Subcutaneous abdominal adipose tissue (tissue), 5 donors: ENCODE measurements around the gene P2RY10.
"Not testable (repeated sequence)": the region's sequence is repeated elsewhere in the genome, so short reads cannot be mapped to it uniquely, and the experiment has no call there.

ENCODE experiments used
- H3K27ac ChIP-seq: one replicate; pipeline ENCODE4 v1.7.0; 2013; ENCODE audit warnings: low read depth, mild to moderate bottlenecking, inconsistent platforms, low read length, moderate library complexity
- H3K27me3 ChIP-seq, 5 donors: one replicate each; pipeline ENCODE4 v1.7.0; 2013; ENCODE audit warnings: low read length in 5 of 5, inconsistent platforms in 1 of 5; ENCODE audit not compliant: control insufficient read depth in 5 of 5, insufficient read depth in 4 of 5
- H3K36me3 ChIP-seq, 5 donors: one replicate each; pipeline ENCODE4 v1.7.0; 2013; ENCODE audit warnings: low read length in 5 of 5; ENCODE audit not compliant: control insufficient read depth in 5 of 5, insufficient read depth in 5 of 5
- H3K4me1 ChIP-seq, 5 donors: one replicate each; pipeline ENCODE4 v1.7.0; 2013; ENCODE audit warnings: low read length in 5 of 5, mild to moderate bottlenecking in 3 of 5, moderate library complexity in 1 of 5; ENCODE audit not compliant: control insufficient read depth in 5 of 5, insufficient read depth in 5 of 5
- H3K4me3 ChIP-seq, 5 donors: one replicate each; pipeline ENCODE4 v1.7.0; 2013; ENCODE audit warnings: low read length in 5 of 5, low read depth in 1 of 5
- H3K9ac ChIP-seq, 5 donors: one replicate each; pipeline ENCODE4 v1.7.0; 2013; ENCODE audit warnings: low read length in 5 of 5, mild to moderate bottlenecking in 4 of 5, moderate library complexity in 3 of 5
- H3K9me3 ChIP-seq, 5 donors: one replicate each; pipeline ENCODE4 v1.7.0; 2013; ENCODE audit warnings: low read length in 5 of 5; ENCODE audit not compliant: control insufficient read depth in 5 of 5
- donor health status: healthy.
- donor health status: healthy.
- donor health status: healthy.
- donor health status: healthy.
- donor health status: healthy.

Gene P2RY10

GRCh38 chrX:78957049-78957767 is 12.0 kb downstream of the P2RY10 start:
- no peaks in the 10 kb centered on the region for H3K4me1 ChIP-seq

GRCh38 chrX:78957768-78958130 is 12.6 kb downstream of the P2RY10 start:
- Histone ChIP-seq H3K27ac (no peak overlapping the region), H3K9ac (no peak overlapping the region), H3K4me3 (no peak overlapping the region), H3K27me3 (peaks cover 0 to 20% (median 0%) of the 10 kb centered on the region in 5 donors), H3K4me1 (no peaks in the 10 kb centered on the region), H3K36me3 (no peaks in the 10 kb centered on the region), H3K9me3 (no peaks in the 10 kb centered on the region)

More at GRCh38 chrX:78957049-78957767, 12.0 kb downstream of the P2RY10 start:
- Histone ChIP-seq H3K27me3 (peaks cover 0 to 18% (median 0%) of the 10 kb centered on the region in 5 donors), H3K27ac (no peak overlapping the region), H3K4me3 (no peak overlapping the region), H3K9ac (no peak overlapping the region), H3K9me3 (no peaks in the 10 kb centered on the region), H3K36me3 (no peaks in the 10 kb centered on the region)

GRCh38 chrX:78958419-78959116 is 13.4 kb downstream of the P2RY10 start:
- Histone ChIP-seq H3K9ac (no peak overlapping the region), H3K27me3 (peaks cover 0 to 20% (median 0%) of the 10 kb centered on the region in 5 donors), H3K9me3 (no peaks in the 10 kb centered on the region), H3K4me1 (no peaks in the 10 kb centered on the region), H3K27ac (no peak overlapping the region), H3K4me3 (no peak overlapping the region), H3K36me3 (no peaks in the 10 kb centered on the region)

GRCh38 chrX:78960888-78961287 is 15.7 kb downstream of the P2RY10 start:
- Histone ChIP-seq H3K4me3 (no peak overlapping the region), H3K9ac (no peak overlapping the region), H3K27me3 (peaks cover 0 to 20% (median 0%) of the 10 kb centered on the region in 5 donors), H3K4me1 (no peaks in the 10 kb centered on the region), H3K36me3 (no peaks in the 10 kb centered on the region), H3K27ac (no peak overlapping the region), H3K9me3 (no peaks in the 10 kb centered on the region)

GRCh38 chrX:78964598-78964997 is 19.4 kb downstream of the P2RY10 start:
- H3K27ac ChIP-seq, result no peak overlapping the region
- H3K27me3 ChIP-seq, result peaks cover 0 to 10% (median 0%) of the 10 kb centered on the region in 5 donors
- H3K9me3 ChIP-seq, result peaks cover 0 to 9% (median 0%) of the 10 kb centered on the region in 5 donors
- H3K4me3 ChIP-seq, result no peak overlapping the region
- H3K4me1 ChIP-seq, result no peaks in the 10 kb centered on the region
- no peak overlapping the region for H3K9ac ChIP-seq
- H3K36me3 ChIP-seq, result no peaks in the 10 kb centered on the region

GRCh38 chrX:78979789-78980464 is 34.7 kb downstream of the P2RY10 start:
- peaks cover 0 to 4% (median 2%) of the 10 kb centered on the region in 5 donors for H3K27me3 ChIP-seq
- no peak overlapping the region for H3K27ac ChIP-seq
- H3K9ac ChIP-seq, result no peak overlapping the region
- no peaks in the 10 kb centered on the region for H3K9me3 ChIP-seq
- H3K36me3 ChIP-seq, result no peaks in the 10 kb centered on the region
- no peaks in the 10 kb centered on the region for H3K4me1 ChIP-seq
- H3K4me3 ChIP-seq, result no peak overlapping the region

GRCh38 chrX:78989349-78989748 is 44.2 kb downstream of the P2RY10 start:
- H3K9me3 ChIP-seq, result peaks cover 0 to 10% (median 6%) of the 10 kb centered on the region in 5 donors
- no peaks in the 10 kb centered on the region for H3K36me3 ChIP-seq
- H3K27ac ChIP-seq, result no peak overlapping the region
- no peak overlapping the region for H3K4me3 ChIP-seq
- H3K4me1 ChIP-seq, result no peaks in the 10 kb centered on the region
- H3K27me3 ChIP-seq, result peaks cover 0 to 2% (median 0%) of the 10 kb centered on the region in 5 donors
- no peak overlapping the region for H3K9ac ChIP-seq

GRCh38 chrX:78997870-78998558 is 52.8 kb downstream of the P2RY10 start:
- H3K4me1 ChIP-seq, result no peaks in the 10 kb centered on the region

GRCh38 chrX:79007540-79007939 is 62.3 kb downstream of the P2RY10 start:
- not testable (repeated sequence) for H3K36me3 ChIP-seq, H3K9ac ChIP-seq, H3K4me1 ChIP-seq, H3K27ac ChIP-seq, H3K27me3 ChIP-seq, H3K4me3 ChIP-seq
- H3K9me3 ChIP-seq, result peaks cover 0 to 11% (median under 1%) of the 10 kb centered on the region in 5 donors

More at GRCh38 chrX:78997870-78998558, 52.8 kb downstream of the P2RY10 start:
- no peak overlapping the region for H3K9ac ChIP-seq
- no peaks in the 10 kb centered on the region for H3K36me3 ChIP-seq
- no peaks in the 10 kb centered on the region for H3K9me3 ChIP-seq
- peaks cover 0 to 5% (median 0%) of the 10 kb centered on the region in 5 donors for H3K27me3 ChIP-seq
- H3K27ac ChIP-seq, result no peak overlapping the region
- H3K4me3 ChIP-seq, result no peak overlapping the region
